Pulmonary artery endothelial cell (primary cell): ENCODE data around the gene BEST2. TPM values are rescaled to one million over a fixed set of nuclear protein-coding genes. Genes with fewer than 3 reads are reported as not detected.
A peak's percentile ranks its signal among the peaks of the same experiment; 100 is the strongest.
"Not testable (repeated sequence)": the region's sequence is repeated elsewhere in the genome, so short reads cannot be mapped to it uniquely, and the experiment has no call there.

Source experiments
- DNase-seq: peaks from one replicate; pipeline ENCODE4 v3.0.0-alpha.2; 2011; ENCODE audit warnings: low read depth, low spot score
- total RNA-seq: library from RNA; depleted of rRNA; stranded (reverse); fragments of >200 nt; gene quantifications from 2 replicates; pipeline ENCODE4 v1.2.3, GENCODE V29; 2014

The BEST2 gene
- total RNA-seq, 1 donor from 2014 or later, result not detected

DNA sequence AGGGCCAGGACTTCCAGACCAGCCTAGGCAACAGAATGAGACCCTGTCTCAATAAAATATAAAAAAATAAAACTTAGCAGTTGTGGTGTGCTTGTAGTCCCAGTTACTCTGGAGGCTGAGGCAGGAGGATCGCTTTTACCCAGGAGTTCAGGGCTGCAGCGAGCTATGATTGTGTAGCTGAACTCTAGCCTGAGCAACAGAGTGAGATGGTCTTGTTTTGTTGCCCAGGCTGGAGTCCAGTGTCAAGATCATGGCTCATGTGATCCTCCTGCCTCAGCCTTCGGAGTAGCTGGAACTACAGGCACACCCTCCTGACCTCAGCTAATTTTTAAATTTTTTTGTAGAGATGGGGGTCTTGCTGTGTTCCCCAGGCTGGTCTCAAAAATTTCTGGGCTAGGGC, 35.4 kb downstream of the BEST2 start:
- DNase-seq, result no peak

DNA sequence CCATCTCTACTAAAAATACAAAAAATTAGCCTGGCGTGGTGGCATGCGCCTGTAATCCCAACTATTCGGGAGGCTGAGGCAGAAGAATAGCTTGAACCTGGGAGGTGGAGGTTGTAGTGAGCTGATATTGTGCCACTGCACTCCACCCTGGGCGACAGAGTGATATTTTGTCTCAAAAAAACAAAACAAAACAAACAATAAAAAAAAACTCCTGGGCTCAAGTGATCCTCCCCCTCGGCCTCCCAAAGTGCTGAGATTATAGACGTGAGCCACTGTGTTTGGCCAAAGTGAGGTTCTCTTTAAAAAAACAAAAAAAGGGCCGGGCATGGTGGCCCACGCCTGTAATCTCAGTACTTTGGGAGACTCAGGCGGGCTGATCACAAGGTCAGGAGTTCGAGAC, 35.9 kb downstream of the BEST2 start:
- DNase-seq, result no peak

DNA sequence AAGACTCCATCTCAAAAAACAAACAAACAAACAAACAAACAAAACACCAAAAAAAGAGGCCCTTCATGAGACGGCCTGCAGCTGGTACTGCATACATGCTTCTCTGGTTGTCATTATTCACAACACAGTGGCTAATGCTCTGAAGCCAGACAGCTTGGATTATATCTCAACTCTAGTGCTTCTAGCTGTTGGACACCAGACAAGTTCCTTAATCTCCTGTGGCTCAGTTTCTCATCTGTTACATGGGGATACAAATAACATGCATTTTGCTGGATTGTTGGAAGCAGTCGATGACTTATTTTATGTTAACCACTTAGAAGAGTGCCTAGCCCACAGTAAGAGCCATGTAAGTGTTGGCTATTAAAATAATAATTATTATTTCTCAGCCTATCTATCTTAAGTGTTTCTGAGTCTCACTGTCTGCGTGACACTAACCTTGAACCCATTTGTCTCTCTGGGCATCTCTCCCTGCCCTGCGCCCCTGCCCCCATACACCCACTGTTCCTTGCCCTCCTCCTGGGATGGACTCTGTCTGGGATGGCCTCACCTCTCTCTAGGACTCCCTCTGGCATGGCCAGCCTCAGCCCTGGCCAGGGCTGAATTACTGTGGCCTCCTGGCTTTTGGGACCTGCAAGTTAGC, 36.6 kb downstream of the BEST2 start:
- DNase-seq, result no peak

DNA sequence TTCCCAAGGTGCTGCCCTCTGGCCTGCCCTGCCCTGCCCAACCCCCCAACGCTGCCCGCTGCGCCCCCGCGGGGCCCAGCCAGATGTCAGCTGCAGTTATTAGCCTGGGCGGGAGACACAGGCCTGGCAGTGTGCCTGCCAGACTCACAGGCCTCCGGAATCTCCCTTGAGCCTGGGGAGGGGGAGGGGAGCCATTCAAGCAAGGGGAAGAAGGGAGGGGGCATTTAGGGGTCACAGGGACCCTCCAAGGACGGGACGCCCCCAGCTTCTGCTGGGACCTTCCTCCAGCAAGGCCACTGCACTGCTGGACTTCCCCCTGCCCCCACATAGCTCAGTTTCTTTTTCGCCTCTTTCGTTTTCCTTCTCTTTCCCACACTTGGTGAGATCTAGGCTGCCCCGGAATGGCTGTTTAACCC, 37.1 kb downstream of the BEST2 start:
- DNase-seq, result no peak

DNA sequence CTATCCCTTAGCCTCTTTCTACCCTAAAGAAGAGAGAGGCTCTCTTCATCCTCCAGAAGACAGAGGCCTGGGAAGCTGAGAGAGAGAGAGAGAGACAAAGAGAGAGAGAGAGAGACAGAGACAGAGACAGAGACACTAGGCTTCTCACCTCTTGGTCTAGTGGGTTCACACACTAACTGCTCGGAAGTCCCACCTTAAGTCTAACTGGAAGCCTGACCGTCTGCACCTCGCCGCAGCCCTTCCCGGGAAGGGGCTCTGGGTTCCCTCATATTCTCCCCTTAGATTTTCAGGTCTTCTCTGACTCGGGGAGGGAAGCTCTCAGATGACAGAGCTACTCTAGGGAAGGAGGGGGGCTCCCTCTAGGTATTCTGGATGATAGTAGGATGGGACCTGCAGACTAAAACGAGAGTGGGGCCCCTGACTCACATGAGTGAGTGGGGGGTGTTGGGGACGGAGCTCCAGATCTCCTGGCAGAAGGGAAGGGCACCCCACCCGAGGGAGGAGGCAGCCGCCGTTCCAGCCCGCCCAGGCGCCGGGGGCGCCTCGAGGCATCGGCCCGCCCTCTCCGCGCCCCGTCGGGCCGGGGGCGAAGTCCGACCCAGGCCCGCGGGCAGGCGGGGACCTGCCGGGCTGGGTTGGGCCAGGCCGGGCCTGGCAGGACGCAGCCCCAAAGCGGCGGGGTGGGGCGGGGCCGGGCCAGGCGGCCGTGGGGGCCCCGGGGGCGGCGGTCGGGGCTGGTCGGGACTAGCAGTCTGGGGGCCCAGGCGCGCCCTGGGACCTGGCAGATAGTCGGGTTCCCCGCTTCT, 37.7 kb downstream of the BEST2 start:
- DNase-seq, result no peak

DNA sequence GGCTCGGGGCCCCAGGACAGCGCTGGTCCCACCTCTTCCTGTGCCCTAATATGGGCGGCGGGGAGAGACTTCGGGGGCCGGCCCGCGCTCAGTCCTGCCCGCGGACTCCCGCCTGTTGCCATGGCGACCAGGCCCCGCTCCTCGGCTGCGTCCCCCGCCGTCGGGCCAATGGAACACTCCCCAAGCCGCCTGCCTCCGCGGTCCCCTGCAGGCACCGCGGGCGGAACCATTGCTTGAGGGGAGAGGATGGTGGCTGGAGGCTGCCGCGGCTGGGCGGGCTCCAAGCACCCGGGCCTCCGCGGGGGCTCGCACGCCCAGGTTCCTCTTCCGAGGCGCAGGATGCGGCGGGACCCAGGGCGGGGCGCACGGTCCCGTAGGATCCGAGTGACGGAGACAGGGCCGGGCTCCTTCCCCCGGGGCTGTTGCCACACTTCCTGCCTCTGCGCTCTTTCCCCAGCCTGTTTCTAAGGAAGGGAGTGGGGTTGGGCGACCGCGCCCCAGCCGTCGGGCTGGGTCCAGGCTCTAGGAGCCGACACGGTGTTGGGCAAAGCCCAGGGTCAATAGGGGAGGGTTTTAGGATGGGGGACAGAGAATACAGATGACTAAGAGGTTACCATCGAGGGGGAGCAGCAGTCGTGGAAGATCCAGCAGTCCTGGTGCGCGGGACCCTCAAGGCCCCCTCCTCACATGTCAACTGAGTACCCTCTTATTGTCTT, 38.5 kb downstream of the BEST2 start:
- peak; percentile 74 for DNase-seq

DNA sequence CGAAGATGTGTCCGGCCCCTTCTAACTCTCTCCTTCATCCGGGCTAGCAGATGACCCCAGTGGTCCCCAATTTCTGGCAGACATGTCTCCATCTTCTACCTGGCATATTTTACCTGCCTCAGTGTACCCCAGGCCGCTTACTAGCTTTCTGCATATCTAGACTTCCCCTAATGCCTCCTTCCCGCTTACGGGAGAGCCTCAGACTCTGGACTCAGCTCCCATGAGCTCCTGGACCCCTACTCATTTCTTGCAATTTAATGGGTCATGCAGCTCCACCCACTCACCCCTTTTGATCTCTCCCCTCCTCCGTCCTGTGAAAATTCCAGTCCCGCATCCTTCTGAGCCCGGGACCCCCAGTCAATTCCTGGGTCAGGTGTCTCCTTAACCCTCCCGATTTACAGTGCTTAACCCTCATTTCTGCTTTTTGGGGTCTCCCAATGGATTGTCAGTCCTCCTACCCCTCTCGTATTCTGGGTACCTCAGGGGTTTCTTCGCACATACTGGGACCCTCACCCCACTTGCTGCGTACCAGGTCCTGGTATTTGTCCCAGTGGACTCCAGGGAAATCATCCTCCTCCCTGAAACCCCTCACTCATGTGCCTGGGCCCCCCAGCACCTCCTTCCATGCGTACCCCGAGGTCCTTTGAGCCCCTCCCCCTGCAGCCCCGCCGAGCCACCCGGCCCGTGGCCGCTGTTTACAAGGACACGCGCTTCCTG, 39.2 kb downstream of the BEST2 start:
- DNase-seq, result no peak

DNA sequence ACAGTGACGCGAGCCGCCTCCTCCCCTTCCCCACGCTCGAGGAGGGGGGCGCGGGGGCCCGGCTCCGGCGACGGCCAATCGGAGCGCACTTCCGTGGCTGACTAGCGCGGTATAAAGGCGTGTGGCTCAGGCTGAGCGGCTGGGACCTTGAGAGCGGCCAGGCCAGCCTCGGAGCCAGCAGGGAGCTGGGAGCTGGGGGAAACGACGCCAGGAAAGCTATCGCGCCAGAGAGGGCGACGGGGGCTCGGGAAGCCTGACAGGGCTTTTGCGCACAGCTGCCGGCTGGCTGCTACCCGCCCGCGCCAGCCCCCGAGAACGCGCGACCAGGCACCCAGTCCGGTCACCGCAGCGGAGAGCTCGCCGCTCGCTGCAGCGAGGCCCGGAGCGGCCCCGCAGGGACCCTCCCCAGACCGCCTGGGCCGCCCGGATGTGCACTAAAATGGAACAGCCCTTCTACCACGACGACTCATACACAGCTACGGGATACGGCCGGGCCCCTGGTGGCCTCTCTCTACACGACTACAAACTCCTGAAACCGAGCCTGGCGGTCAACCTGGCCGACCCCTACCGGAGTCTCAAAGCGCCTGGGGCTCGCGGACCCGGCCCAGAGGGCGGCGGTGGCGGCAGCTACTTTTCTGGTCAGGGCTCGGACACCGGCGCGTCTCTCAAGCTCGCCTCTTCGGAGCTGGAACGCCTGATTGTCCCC, 39.9 kb downstream of the BEST2 start, which contains the start of gene JUNB:
Gene JUNB (plus strand): TSS at position 142 of the 706 bp plus-strand sequence. CDS start 286 bp downstream, at position 428.
- peak; percentile 89 for DNase-seq

DNA sequence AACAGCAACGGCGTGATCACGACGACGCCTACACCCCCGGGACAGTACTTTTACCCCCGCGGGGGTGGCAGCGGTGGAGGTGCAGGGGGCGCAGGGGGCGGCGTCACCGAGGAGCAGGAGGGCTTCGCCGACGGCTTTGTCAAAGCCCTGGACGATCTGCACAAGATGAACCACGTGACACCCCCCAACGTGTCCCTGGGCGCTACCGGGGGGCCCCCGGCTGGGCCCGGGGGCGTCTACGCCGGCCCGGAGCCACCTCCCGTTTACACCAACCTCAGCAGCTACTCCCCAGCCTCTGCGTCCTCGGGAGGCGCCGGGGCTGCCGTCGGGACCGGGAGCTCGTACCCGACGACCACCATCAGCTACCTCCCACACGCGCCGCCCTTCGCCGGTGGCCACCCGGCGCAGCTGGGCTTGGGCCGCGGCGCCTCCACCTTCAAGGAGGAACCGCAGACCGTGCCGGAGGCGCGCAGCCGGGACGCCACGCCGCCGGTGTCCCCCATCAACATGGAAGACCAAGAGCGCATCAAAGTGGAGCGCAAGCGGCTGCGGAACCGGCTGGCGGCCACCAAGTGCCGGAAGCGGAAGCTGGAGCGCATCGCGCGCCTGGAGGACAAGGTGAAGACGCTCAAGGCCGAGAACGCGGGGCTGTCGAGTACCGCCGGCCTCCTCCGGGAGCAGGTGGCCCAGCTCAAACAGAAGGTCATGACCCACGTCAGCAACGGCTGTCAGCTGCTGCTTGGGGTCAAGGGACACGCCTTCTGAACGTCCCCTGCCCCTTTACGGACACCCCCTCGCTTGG, 40.7 kb downstream of the BEST2 start:
- no peak for DNase-seq

DNA sequence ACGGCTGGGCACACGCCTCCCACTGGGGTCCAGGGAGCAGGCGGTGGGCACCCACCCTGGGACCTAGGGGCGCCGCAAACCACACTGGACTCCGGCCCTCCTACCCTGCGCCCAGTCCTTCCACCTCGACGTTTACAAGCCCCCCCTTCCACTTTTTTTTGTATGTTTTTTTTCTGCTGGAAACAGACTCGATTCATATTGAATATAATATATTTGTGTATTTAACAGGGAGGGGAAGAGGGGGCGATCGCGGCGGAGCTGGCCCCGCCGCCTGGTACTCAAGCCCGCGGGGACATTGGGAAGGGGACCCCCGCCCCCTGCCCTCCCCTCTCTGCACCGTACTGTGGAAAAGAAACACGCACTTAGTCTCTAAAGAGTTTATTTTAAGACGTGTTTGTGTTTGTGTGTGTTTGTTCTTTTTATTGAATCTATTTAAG, 41.3 kb downstream of the BEST2 start:
- no peak for DNase-seq

DNA sequence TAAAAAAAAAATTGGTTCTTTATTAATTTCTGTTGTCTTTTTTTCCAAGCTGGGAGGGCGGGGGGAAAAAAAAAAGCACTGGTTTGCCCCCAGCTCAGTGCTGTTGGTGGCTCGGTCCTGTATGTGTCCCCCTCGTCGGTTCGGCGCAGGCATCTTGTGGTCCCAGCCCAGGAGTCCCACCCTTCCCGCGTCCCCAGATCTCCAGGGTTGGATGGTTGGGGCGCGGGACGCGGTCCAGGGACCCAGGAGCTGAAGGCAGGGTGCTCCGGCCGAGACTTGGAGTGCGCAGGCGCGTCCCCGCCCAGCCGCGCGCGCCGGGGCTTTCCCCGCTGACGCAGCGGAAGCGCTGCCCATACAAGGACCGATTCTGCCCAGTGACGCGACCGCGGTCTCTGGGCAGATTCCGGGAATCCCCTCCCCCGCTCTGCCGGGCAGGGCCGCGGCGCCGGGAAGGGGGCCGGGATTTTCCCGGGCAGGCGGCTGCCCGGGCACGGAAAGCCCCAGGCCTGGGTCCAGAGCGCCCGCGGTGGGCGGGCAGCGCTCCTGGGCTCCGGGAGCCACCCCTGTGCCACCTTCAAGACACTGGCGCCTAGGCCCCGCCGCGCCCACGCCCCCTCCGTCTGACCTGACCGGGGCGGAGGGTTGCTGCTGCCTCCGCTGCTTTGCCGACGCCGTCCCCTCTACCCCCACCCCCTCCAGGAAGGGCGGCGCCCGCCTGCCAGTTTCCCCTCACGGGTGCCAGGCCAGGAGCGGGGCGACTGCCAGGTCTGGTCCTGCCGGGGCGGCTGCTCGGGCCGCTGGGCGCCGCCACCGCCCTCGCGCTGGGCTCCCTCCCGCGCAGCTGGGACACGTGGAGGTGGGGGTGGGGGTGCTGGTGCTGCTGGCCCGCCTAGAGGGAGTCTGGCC, 42.0 kb downstream of the BEST2 start:
- DNase-seq, result peak; percentile 75

DNA sequence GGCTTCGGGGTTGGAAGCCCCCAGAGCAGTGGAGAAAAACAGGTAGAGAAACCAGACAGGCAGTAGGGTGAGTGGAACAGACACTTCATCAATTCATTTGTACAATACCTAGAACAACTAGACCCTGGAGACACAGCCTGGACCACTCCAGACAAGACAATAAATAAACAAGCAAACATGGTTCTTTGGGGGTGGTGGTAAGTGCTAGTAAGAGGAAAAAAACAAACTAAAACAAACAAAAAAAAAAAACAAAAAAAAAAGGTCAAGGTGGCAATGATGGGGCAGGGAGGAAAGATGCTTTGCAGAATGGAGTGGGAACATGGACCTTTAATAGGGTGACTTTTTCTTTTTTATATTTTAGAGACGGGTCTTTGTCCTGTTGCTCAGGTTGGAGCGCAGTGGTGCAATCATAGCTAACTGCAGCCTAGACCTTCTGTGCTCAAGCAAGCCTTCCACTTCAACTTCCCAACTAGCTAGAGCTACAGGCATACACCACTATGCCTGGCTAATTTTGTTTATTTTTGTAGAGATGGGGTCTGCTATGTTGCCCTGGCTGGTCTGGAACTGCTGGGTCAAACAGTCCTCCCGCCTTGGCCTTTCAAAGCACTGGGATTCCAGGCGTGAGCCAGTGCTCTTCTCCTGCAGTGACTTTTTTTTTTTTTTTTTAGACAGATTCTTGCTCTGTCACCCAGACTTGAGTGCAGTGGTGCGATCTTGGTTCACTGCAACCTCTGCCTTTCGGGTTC, 42.8 kb downstream of the BEST2 start:
- no peak for DNase-seq

DNA sequence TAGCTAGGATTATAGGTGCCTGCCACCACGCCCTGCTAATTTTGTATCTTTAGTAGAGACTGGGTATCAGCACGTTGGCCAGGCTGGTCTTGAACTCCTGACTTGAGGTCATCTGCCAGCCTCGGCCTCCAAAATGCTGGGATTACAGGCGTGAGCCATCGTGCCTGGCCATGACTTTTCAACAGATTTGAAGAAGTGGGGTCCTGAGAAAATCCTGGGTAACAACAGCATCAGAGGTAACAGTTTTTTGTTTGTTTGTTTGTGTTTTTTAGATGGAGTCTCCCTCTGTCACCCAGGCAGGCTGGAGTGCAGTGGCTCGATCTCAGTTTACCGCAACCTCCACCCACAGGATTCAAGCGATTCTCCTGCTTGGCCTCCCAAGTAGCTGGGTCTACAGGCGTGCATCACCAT, 43.4 kb downstream of the BEST2 start:
- DNase-seq, result no peak

DNA sequence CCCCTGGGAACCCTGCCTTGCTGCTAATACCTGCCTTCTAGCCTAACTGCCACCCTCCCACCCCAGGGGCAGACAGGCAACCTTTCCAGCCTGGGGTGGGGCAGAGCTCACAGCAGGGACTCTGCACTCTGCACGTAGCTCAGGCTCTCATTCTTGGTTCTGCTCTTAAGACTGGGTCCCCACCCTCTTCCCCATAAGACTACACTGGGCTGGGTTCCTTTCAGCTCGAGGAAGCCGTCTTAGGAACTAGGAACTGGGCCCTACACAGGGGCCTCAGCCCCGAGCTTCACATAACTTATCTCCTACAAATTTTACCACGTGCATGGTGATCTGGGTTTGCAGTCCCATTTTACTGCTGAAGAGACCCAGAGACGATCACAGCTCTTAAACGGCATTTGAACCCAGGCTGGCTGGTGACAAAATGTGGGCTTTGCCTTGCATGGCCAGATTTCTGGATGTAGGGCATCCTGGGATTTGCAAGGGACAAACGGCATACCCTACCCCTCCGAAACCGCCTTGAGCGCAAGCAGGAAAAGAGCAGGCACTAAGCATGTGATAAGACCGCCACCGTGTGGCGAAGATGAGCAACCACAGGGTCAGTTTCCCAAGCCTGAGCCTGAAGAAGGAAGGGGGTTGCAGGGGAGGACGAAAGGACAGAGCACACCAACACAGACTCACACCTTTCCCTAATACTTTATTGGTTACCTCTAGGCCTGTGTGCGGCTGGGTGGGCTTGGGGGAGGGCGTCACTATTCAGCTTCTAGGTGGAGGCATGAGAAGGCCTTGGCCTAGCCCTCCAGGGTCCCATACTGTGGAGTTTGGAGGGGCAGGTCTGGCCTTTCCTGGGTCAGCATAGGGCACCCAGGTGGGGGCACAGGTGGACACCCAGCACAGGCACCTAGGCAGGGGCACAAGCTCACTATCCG, 44.8 kb downstream of the BEST2 start:
- DNase-seq, result peak; percentile 43

DNA sequence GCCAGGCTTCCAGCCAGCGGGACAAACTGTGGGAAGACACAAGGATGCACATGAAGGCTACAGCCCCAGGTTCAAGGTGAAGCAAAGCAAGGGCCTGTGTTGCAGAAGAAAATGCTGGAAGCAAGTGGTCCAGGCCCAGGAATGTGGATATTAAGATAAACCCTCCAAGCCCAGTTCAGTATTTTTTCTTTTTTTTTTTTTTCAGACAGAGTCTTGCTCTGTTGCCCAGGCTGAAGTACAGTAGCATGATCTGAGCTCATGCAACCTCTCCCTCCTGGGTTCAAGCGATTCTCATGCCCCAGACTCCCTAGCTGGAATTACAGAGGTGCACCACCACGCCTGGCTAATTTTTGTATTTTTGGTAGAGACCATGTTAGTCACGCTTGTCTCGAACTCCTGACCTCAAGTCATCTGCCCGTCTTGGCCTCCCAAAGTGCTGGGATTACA, 45.6 kb downstream of the BEST2 start:
- no peak for DNase-seq

DNA sequence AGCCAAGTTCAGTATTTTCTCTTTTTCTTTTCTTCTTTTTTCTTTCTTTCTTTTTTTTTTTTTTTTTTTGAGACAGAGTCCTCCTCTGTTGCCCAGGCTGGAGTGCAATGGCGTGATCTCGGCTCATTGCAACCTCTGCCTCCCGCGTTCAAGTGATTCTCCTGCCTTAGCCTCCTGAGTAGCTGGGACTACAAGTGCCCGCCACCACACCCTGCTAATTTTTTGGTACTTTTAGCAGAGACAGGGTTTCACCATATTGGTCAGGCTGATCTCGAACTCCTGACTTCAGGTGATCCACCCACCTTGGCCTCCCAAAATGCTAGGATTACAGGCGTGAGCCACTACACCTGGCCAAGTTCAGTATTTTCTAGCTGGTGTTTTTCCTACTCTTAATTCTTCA, 46.0 kb downstream of the BEST2 start:
- DNase-seq, result not testable (repeated sequence)
